H9 (cell line): Measurements from ENCODE around the gene SUV39H2. TPM values are rescaled to one million over a fixed set of nuclear protein-coding genes. Genes with fewer than 3 reads are reported as not detected.

ENCODE experiments used
- DNase-seq: peaks from one replicate; pipeline ENCODE4 v3.0.0-alpha.2; 2017
- H2AFZ ChIP-seq: one replicate; pipeline ENCODE4 v1.6.1; 2013; ENCODE audit warnings: mild to moderate bottlenecking, low read length, control low read depth, moderate library complexity
- H2AK5ac ChIP-seq: 2 replicates; pipeline ENCODE4 v1.6.1; 2013; ENCODE audit warnings: low read length, control low read depth, mixed read lengths; ENCODE audit not compliant: insufficient read length
- H2BK120ac ChIP-seq: one replicate; pipeline ENCODE4 v1.6.1; 2013; ENCODE audit warnings: low read depth, mild to moderate bottlenecking, low read length, control low read depth, inconsistent platforms; ENCODE audit not compliant: poor library complexity, severe bottlenecking
- H2BK12ac ChIP-seq: 2 replicates; pipeline ENCODE4 v1.6.1; 2013; ENCODE audit warnings: low read length, control low read depth, mixed read lengths, low read depth; ENCODE audit not compliant: insufficient read length
- H2BK15ac ChIP-seq: 2 replicates; pipeline ENCODE4 v1.6.1; 2013; ENCODE audit warnings: low read depth, low read length, control low read depth
- H2BK20ac ChIP-seq: one replicate; pipeline ENCODE4 v1.6.1; 2013; ENCODE audit warnings: low read depth, mild to moderate bottlenecking, low read length, control low read depth, inconsistent platforms; ENCODE audit not compliant: poor library complexity, severe bottlenecking
- H2BK5ac ChIP-seq: 2 replicates; pipeline ENCODE4 v1.6.1; 2013; ENCODE audit warnings: low read length, control low read depth, mixed read lengths; ENCODE audit not compliant: insufficient read length
- H3K14ac ChIP-seq: 2 replicates; pipeline ENCODE4 v1.6.1; 2013; ENCODE audit warnings: low read length, control low read depth; ENCODE audit not compliant: insufficient read depth
- H3K18ac ChIP-seq: 2 replicates; pipeline ENCODE4 v1.6.1; 2013; ENCODE audit warnings: low read depth, mild to moderate bottlenecking, mixed read lengths, low read length, control low read depth; ENCODE audit not compliant: insufficient read length
- H3K23ac ChIP-seq: 2 replicates; pipeline ENCODE4 v1.6.1; 2013; ENCODE audit warnings: low read length, control low read depth, mixed read lengths, low read depth; ENCODE audit not compliant: insufficient read length
- H3K23me2 ChIP-seq: 2 replicates; pipeline ENCODE4 v1.6.1; 2013; ENCODE audit warnings: low read depth, mild to moderate bottlenecking, mixed read lengths, low read length, control low read depth; ENCODE audit not compliant: insufficient read length, poor library complexity, severe bottlenecking
- H3K27ac ChIP-seq: 2 replicates; pipeline ENCODE4 v1.5.1; 2013; ENCODE audit warnings: low read length, control low read depth, mixed read lengths, low read depth; ENCODE audit not compliant: insufficient read length
- H3K27me3 ChIP-seq: 2 replicates; pipeline ENCODE4 v1.6.1; 2013; ENCODE audit warnings: low read length, control low read depth, inconsistent platforms; ENCODE audit not compliant: insufficient read depth
- H3K4ac ChIP-seq: 2 replicates; pipeline ENCODE4 v1.6.1; 2013; ENCODE audit warnings: low read depth, mild to moderate bottlenecking, control low read depth, inconsistent platforms, low read length, moderate library complexity
- H3K4me1 ChIP-seq: 2 replicates; pipeline ENCODE4 v1.6.1; 2013; ENCODE audit warnings: low read length, control low read depth, inconsistent platforms; ENCODE audit not compliant: insufficient read depth
- H3K4me2 ChIP-seq: 2 replicates; pipeline ENCODE4 v1.6.1; 2013; ENCODE audit warnings: low read length, control low read depth, mixed read lengths; ENCODE audit not compliant: insufficient read length, insufficient read depth
- H3K56ac ChIP-seq: 2 replicates; pipeline ENCODE4 v1.6.1; 2013; ENCODE audit warnings: low read depth, mild to moderate bottlenecking, mixed read lengths, low read length, control low read depth; ENCODE audit not compliant: insufficient read length
- H3K79me1 ChIP-seq: 2 replicates; pipeline ENCODE4 v1.6.1; 2013; ENCODE audit warnings: low read depth, mild to moderate bottlenecking, moderate library complexity, low read length, control low read depth, inconsistent platforms; ENCODE audit not compliant: insufficient read depth, poor library complexity, severe bottlenecking
- H3K79me2 ChIP-seq: 2 replicates; pipeline ENCODE4 v1.6.1; 2013; ENCODE audit warnings: low read length, control low read depth, inconsistent platforms; ENCODE audit not compliant: insufficient read depth
- H3K9ac ChIP-seq: 2 replicates; pipeline ENCODE4 v1.6.1; 2013; ENCODE audit warnings: low read length, control low read depth, mixed read lengths; ENCODE audit not compliant: insufficient read length; ENCODE audit errors: extremely low read depth
- H3K9me3 ChIP-seq: one replicate; pipeline ENCODE4 v1.6.1; 2013; ENCODE audit warnings: low read depth, low read length, inconsistent platforms; ENCODE audit not compliant: control insufficient read depth
- H3T11ph ChIP-seq: one replicate; pipeline ENCODE4 v1.6.1; 2013; ENCODE audit warnings: mild to moderate bottlenecking, low read length, control low read depth, inconsistent platforms
- H4K20me1 ChIP-seq: one replicate; pipeline ENCODE4 v1.6.1; 2013; ENCODE audit not compliant: control insufficient read depth, insufficient read length, insufficient read depth
- H4K5ac ChIP-seq: 2 replicates; pipeline ENCODE4 v1.6.1; 2013; ENCODE audit warnings: low read depth, mild to moderate bottlenecking, mixed read lengths, low read length, control low read depth; ENCODE audit not compliant: insufficient read length
- H4K8ac ChIP-seq: replicated peaks from 2 replicates; pipeline ENCODE4 v1.6.1; 2013; ENCODE audit warnings: low read length, control low read depth, mixed read lengths, low read depth; ENCODE audit not compliant: insufficient read length
- H4K91ac ChIP-seq: 2 replicates; pipeline ENCODE4 v1.6.1; 2013; ENCODE audit warnings: low read depth, mild to moderate bottlenecking, moderate library complexity, mixed read lengths, low read length, control low read depth; ENCODE audit not compliant: insufficient read length
- H3K27ac Mint-ChIP-seq, 3 experiments: 2 replicates in 2 of 3; 3 replicates in 1 of 3; pipeline ENCODE4 v1.8.0; 2020 to 2021; ENCODE audit warnings: mixed read lengths in 3 of 3, mild to moderate bottlenecking in 1 of 3, moderate library complexity in 1 of 3
- H3K27me3 Mint-ChIP-seq: 2 replicates; pipeline ENCODE4 v1.8.0; 2021; ENCODE audit warnings: low read depth, mild to moderate bottlenecking, moderate library complexity, mixed read lengths
- H3K36me3 Mint-ChIP-seq, 3 experiments: 2 replicates in 2 of 3; 3 replicates in 1 of 3; pipeline ENCODE4 v1.8.0; 2020 to 2021; ENCODE audit warnings: low read depth in 3 of 3, mixed read lengths in 3 of 3; ENCODE audit not compliant: insufficient read depth in 1 of 3
- H3K4me1 Mint-ChIP-seq, 2 experiments: 2 replicates each; pipeline ENCODE4 v1.8.0; 2020; ENCODE audit warnings: mixed read lengths in 2 of 2
- H3K4me3 Mint-ChIP-seq, 2 experiments: 2 replicates in 1 of 2; 3 replicates in 1 of 2; pipeline ENCODE4 v1.8.0; 2020 to 2021; ENCODE audit warnings: mild to moderate bottlenecking in 2 of 2, mixed read lengths in 2 of 2, moderate library complexity in 1 of 2
- H3K9me3 Mint-ChIP-seq, 2 experiments: 2 replicates in 1 of 2; 3 replicates in 1 of 2; pipeline ENCODE4 v1.8.0; 2020; ENCODE audit warnings: mild to moderate bottlenecking in 2 of 2, mixed read lengths in 2 of 2, moderate library complexity in 1 of 2
- CTCF ChIP-seq: fragments of 200-600 bp; sonication (generic); conservative IDR thresholded peaks from 3 replicates; pipeline ENCODE4 v1.8.0; 2021; ENCODE audit warnings: antibody characterized with exemption, mild to moderate bottlenecking
- WGBS: extraction: QIAGEN DNeasy Blood & Tissue Kit; methylation state at CpG from one replicate; pipeline ENCODE4 v1.1.7; 2013; ENCODE audit warnings: missing lambda C conversion rate, low lambda C conversion rate, mixed read lengths; ENCODE audit not compliant: insufficient read length; ENCODE audit errors: extremely low coverage; 5-methylcytosine and 5-hydroxymethylcytosine counted together
- total RNA-seq: library from RNA; stranded (reverse); gene quantifications from 2 replicates; pipeline ENCODE4 v1.2.1, GENCODE V29; 2021

The SUV39H2 gene
- total RNA-seq, 1 experiment from 2014 or later, result 59.7 TPM

GRCh38 chr10:14953424-14954000 is 74.8 kb downstream of the SUV39H2 start:
- no peak overlapping the region for H3K18ac ChIP-seq
- H4K20me1 ChIP-seq, result no peaks in the 10 kb centered on the region
- H3K4me2 ChIP-seq, result peak overlapping the region; percentile 82
- H2BK15ac ChIP-seq, result no peak overlapping the region
- H4K91ac ChIP-seq, result no peak overlapping the region
- H3K4me1 ChIP-seq, result 0 out of 2 replicates have a peak, but pooled peaks cover 2% of the 10 kb centered on the region
- H3K14ac ChIP-seq, result no peak overlapping the region
- Mint-ChIP-seq H3K4me3 (peak overlapping the region; percentile 90 to 92), H3K36me3 (peaks cover 0 to 4% (median 0%) of the 10 kb centered on the region in 3 experiments; a peak in 4 of 7 replicates), H3K27ac (peak overlapping the region; percentile 71 to 93 (median 85); a peak in 5 of 7 replicates), H3K9me3 (peaks cover 0 to 1% of the 10 kb centered on the region in 2 experiments; a peak in 2 of 5 replicates), H3K4me1 (peaks cover 23 to 25% of the 10 kb centered on the region in 2 experiments), H3K27me3 (peaks cover 3% of the 10 kb centered on the region; the same call in 1 of the 2 replicates)
- H3K23me2 ChIP-seq, result peaks cover 11% of the 10 kb centered on the region
- no peaks in the 10 kb centered on the region for H3K79me2 ChIP-seq
- no peak overlapping the region for H2BK120ac ChIP-seq
- DNase-seq, result no peak
- no peak overlapping the region for H2AFZ ChIP-seq
- no peak overlapping the region for H3K4ac ChIP-seq
- no peak overlapping the region for H2BK20ac ChIP-seq
- H2BK5ac ChIP-seq, result no peak overlapping the region
- H2BK12ac ChIP-seq, result no peak overlapping the region
- no peak for TF ChIP-seq CTCF
- no peak overlapping the region for H3T11ph ChIP-seq
- H3K27me3 ChIP-seq, result no peaks in the 10 kb centered on the region
- WGBS, result no CpG with 5 or more reads among the region's 32 CpGs
- H3K27ac ChIP-seq, result no peak overlapping the region
- H4K5ac ChIP-seq, result no peak overlapping the region
- peak overlapping the region; percentile 16 for H3K9ac ChIP-seq
- H3K23ac ChIP-seq, result no peak overlapping the region
- H3K9me3 ChIP-seq, result no peaks in the 10 kb centered on the region
- H4K8ac ChIP-seq, result no peak overlapping the region
- H2AK5ac ChIP-seq, result no peak overlapping the region
- H3K56ac ChIP-seq, result no peak overlapping the region
- H3K79me1 ChIP-seq, result peaks cover 4% of the 10 kb centered on the region

Other genes starting within 250 kb of the SUV39H2 start
- 24.5 and 26.3 TPM in 2 replicates for gene FAM107B, start 104.0 kb upstream of the SUV39H2 start, total RNA-seq
- gene CDNF, start 40.8 kb upstream of the SUV39H2 start, total RNA-seq, result 0.86 and 1.3 TPM in 2 replicates
- gene HSPA14, start 40.6 kb upstream of the SUV39H2 start, total RNA-seq, result 38.5 and 41.0 TPM in 2 replicates
- 23.1 and 25.0 TPM in 2 replicates for gene MSANTD7, start 40.6 kb upstream of the SUV39H2 start, total RNA-seq
- gene DCLRE1C, start 75.2 kb downstream of the SUV39H2 start, total RNA-seq, result 11.9 and 15.2 TPM in 2 replicates
- 0.72 TPM in 1 of 2 replicates, not detected in the other for gene MEIG1, start 80.5 kb downstream of the SUV39H2 start, total RNA-seq
- 0.31 and 0.48 TPM in 2 replicates for gene OLAH, start 165.1 kb downstream of the SUV39H2 start, total RNA-seq
- gene ACBD7, start 209.9 kb downstream of the SUV39H2 start, total RNA-seq, result 22.0 and 25.0 TPM in 2 replicates
- 25.9 and 26.6 TPM in 2 replicates for gene RPP38, start 218.5 kb downstream of the SUV39H2 start, total RNA-seq